Mononuclear cell (primary cell): ENCODE measurements around the gene MTCP1. TPM values are rescaled to one million over a fixed set of nuclear protein-coding genes. Genes with fewer than 3 reads are reported as not detected.

Experiments
- H3K27me3 ChIP-seq: 2 replicates; pipeline ENCODE4 v1.6.0; 2011; ENCODE audit warnings: low read length, control low read depth; ENCODE audit not compliant: insufficient read depth
- H3K4me1 ChIP-seq: 2 replicates; pipeline ENCODE4 v1.5.1; 2011; ENCODE audit warnings: mild to moderate bottlenecking, low read length, control low read depth; ENCODE audit not compliant: insufficient read depth
- H3K4me3 ChIP-seq: 2 replicates; pipeline ENCODE4 v1.5.1; 2011; ENCODE audit warnings: mild to moderate bottlenecking, low read length, moderate library complexity
- H3K9me3 ChIP-seq: 2 replicates; pipeline ENCODE4 v1.5.1; 2011; ENCODE audit warnings: low read depth, mild to moderate bottlenecking, control low read depth, low read length
- total RNA-seq: library from RNA; depleted of rRNA; stranded (reverse); fragments of >200 nt; gene quantifications from one replicate; pipeline ENCODE4 v1.2.3, GENCODE V29; 2012

The MTCP1 gene
- total RNA-seq, 1 donor: 3.9 TPM

DNA sequence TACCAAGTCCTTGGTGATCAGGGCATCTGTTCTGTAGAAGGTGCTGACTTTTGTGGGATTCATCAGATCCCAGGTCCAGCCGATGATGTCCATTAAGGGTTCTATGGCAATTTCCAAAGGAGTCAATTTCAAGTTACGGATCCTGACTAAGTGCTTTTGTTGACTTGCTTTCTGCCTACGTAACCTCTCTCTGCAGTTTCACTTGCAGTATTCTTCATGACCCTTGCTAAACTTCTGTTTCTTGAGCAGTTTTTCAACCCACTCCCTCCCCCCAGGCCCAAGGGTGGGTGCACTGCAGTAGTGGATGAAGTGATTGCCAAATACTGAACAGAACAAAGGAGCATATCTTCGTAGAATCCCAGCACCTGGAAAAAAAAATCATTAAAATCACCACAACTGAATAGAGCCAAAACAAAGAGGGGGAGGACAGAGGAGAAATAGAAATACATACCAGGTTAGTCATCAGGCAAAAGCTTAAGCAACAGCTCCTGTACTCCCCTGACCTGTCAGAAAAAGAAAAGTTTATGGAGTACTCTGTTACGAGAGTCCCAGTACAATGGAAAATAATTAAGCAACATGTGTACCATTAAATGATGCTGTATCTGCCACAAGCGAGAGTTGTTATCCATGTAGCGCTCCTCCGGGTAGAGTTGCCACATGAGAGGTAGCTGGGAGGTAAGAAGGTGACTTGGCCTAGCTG is 5.8 kb downstream of the MTCP1 start:
- H3K9me3 ChIP-seq: no peaks in the 10 kb centered on the region
- H3K27me3 ChIP-seq: no peaks in the 10 kb centered on the region
- peaks cover 10% of the 10 kb centered on the region for H3K4me1 ChIP-seq
- H3K4me3 ChIP-seq: no peak overlapping the region

DNA sequence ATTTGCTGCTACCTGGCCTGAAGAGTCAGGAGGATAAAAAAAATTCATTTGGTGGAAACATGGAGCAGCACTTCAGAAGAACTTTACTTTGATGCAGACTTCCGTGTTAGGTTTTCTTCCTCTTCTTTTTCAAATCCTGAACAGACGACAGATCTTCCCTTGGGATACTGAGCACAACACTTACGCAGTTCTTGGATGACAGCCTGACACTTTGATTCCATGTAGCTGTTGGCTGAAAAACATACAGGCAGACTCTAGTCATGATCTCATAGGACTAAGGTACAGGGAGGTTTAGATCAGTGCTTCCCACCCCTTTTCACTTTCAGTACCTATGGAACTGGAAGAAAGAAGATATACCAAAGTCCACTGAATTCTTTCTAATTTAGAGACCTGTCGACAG is 9.2 kb downstream of the MTCP1 start:
- peaks cover 11% of the 10 kb centered on the region for H3K4me1 ChIP-seq
- H3K9me3 ChIP-seq: no peaks in the 10 kb centered on the region
- no peaks in the 10 kb centered on the region for H3K27me3 ChIP-seq
- no peak overlapping the region for H3K4me3 ChIP-seq

DNA sequence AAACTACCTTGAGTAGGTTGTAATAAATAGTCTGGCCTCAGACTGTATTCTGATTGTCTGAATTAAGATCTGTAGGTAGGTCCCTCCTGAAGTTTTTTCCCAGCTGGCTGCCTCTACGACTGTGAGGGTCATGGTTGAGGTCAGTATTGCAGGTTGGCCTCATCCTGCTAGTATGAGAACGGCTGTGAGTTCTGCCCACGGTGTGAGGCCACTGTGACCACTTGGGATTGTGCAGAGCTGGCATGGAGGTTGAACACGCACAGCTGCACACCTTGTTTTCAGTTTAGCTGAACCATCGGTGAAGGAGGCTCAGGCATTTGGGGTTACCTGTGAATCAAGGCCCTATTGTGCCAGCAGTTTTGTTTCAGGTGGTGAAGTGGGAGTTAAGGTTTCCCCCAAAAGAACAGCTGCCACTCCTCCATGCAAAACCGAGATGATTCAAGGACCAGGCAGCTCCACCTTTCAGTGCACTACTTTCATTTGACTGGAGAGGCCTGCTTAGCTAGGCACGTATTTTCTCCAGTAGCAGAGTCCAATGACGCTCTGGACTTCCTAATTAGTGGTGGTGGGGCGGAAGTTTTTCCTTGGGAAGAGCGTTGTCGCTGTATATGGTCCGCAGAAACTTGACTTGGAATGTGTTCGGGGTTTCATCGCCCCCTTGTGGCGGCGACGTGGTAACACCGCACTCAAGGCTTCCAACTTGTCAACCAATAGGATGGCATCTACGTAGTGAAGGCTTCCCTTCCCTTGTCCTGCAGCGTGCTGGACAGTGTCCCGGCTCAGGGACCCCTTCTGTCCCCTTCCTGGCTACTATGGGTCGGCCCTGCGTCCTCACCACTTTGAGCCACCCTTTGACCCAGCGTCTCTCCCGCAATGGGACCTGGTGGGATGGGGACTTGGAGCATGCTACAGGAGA is 13.8 kb downstream of the MTCP1 start:
- Histone ChIP-seq H3K4me1 (peaks cover 11% of the 10 kb centered on the region), H3K4me3 (no peak overlapping the region), H3K9me3 (no peaks in the 10 kb centered on the region), H3K27me3 (no peaks in the 10 kb centered on the region)

DNA sequence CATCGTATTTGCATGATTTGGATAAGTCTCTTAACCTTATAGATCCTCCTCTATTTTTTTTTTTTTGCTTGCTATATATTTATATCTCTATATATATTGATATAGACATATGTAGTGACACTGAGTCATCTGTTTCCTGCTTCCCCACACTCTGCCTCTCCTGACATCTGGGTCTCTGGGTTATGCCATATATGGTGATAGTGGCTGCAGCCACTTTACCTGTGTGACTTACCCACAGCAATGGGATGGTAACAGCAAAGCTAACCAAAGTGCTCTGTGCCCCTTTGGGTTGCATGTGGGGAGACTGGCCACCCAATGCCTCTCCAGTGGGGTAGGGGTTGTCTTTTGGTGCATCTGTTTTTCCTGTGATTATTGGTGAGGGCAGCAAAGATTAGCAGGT is 14.5 kb downstream of the MTCP1 start:
- Histone ChIP-seq H3K27me3 (no peaks in the 10 kb centered on the region), H3K9me3 (no peaks in the 10 kb centered on the region), H3K4me3 (no peak overlapping the region), H3K4me1 (peaks cover 11% of the 10 kb centered on the region)

DNA sequence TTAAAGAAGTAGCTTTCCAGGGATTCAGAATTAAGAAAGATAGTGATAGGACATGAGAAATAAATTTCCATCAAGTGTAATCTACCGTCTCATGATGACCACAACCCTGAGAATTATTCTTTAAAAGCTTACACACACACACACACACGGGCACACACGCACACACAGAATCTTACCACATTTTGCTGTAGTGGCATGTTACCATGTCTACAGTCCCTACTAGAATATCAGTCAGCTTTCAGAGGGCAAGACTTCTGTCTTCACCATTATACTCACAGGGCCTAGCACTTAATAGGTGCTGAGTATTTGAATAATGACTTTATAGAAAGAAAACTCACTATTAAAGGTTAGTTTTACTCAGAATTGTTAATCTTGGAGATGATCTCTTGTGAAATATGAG is 15.4 kb downstream of the MTCP1 start:
- no peaks in the 10 kb centered on the region for H3K9me3 ChIP-seq
- H3K27me3 ChIP-seq: no peaks in the 10 kb centered on the region
- H3K4me1 ChIP-seq: peaks cover 11% of the 10 kb centered on the region
- H3K4me3 ChIP-seq: no peak overlapping the region

DNA sequence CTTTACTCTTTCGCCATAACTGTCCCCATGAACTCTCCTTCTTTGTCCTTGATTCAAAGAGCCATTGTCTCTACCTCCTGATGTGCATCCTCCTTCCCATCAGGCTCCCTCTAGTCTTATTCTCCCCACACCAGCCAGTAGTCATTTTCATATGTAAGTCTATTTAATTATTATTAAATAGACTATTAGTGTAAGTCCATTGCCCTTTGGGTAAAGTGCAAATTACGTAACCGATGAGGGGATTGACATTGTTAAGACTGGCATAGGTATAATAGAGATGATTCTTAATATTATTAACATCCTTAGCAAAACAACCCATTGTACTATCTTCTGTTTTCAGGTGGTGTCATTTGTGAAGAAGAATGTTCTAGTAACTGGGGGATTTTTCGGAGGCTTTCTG is 16.7 kb downstream of the MTCP1 start:
- Histone ChIP-seq H3K9me3 (no peaks in the 10 kb centered on the region), H3K4me3 (no peak overlapping the region), H3K27me3 (no peaks in the 10 kb centered on the region), H3K4me1 (peaks cover 11% of the 10 kb centered on the region)

DNA sequence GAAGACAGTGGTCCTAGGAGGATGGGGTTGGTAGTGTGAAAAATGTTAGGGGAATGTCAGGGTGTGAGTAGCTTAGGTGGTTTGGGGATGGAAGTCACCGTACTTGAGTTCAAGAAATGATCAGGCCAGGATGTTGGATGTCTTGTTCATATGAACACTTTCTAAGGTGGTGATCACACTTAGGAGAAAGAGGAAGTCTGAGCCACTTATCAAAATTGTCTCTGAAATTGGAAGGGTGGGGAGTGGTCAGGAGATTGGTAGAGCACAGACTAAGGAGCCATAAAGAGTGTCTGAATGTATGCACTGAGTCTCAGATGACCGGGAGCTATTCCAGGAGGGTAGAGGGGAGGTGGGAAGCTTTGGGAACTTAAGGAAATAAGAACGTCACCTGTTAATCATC is 17.3 kb downstream of the MTCP1 start:
- Histone ChIP-seq H3K4me3 (no peak overlapping the region), H3K9me3 (no peaks in the 10 kb centered on the region), H3K4me1 (peaks cover 11% of the 10 kb centered on the region), H3K27me3 (no peaks in the 10 kb centered on the region)

DNA sequence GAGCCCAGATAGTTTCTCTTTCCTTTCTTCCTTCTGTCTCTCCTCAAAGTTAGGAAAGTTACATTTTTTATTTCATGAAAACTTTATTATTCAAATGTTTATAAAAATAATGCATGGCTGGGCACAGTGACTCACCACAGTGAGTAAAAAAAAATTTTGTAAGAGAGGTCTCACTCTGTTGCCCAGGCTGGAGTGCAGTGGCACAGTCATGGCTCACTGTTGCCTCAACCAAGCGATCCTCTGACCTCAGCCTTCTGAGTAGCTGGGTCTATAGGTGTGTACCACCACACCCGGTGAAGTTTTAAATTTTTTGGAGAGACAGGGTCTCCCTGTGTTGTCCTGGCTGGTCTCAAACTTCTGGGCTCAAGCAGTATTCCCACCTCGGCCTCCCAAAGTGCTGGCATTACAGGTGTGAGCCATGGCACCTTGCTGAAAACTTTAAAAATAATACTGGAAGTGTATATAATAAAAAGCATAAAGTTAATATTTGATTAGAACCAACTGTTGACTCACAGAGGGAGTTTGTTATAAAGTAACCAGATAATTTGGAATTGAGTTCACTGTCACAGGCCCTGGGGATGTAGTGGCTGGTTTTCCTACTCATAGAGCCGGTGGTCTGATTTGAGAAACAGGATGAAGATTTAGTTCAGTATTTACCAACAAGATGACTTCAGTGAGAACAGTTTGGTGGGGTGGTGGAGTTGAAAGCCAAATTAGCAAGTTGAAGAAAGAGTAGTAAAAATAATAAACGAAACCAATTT is 18.0 kb downstream of the MTCP1 start:
- no peak overlapping the region for H3K4me3 ChIP-seq
- H3K27me3 ChIP-seq: no peaks in the 10 kb centered on the region
- no peaks in the 10 kb centered on the region for H3K9me3 ChIP-seq
- peaks cover 11% of the 10 kb centered on the region for H3K4me1 ChIP-seq

DNA sequence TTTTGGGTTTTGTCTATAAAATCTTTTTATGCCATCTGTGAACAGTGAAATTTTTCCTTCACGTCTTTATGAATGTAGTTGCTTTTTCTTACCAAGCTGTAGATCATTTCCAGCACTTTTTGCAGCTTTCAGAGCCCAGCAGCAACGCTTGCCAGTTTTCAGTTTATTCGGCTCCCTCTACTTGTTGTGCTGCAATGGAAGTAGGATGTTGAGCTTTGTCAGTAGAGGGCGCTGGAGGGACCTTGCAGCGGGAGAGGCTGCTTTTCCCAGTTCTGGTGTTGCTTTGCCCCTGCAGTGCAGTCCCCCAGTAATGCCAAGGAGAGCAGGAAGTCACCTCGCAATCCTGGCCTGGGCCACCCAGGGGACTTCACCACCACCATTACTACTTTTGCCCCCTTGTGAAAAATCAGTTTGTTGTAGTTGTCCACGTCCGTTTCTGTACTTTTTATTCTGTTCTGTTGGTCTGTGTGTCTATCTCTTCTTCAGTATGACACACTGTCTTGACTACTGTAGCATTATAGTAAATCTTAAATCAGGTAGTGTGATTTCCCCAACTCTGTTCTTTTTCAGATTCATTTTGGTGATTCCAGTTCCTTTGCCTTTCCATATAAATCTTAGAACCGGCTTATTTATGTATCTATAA is 21.8 kb downstream of the MTCP1 start:
- H3K9me3 ChIP-seq: no peaks in the 10 kb centered on the region
- H3K4me3 ChIP-seq: no peak overlapping the region
- H3K4me1 ChIP-seq: no peaks in the 10 kb centered on the region
- H3K27me3 ChIP-seq: no peaks in the 10 kb centered on the region

DNA sequence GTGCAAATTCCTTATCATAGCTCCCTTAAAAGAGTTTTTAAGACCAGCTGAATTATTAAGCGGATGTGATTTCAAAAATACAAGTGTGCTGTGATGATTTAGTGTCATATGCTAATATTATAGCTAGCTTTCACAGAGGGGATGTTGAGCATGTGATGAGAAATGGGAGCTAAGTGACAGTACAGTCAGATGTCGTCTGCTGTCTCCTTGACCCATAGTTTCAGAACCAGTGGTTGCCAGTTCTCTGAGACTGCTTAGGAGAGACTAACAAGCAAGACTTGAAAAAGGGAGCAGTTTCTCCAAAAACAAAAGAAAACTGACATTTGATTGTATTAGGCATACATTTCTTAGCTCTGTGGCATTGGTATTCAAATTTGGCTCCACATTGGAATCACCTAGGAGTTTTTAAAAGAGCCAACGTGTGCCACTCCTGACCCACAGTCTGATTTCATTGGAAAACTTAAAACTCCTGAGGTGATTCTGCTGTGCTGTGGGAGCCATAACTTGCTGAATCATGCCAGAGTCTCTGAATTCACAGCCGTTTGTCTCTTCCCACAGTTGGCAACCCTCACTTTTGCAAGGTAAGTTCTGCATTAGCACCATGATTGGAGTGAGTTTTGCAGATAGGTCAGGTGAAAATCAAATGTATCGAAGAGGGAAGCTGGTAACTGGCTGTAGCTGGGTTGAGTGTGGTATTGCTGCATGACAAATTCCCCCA is 24.0 kb downstream of the MTCP1 start:
- no peaks in the 10 kb centered on the region for H3K4me1 ChIP-seq
- no peak overlapping the region for H3K4me3 ChIP-seq
- H3K9me3 ChIP-seq: no peaks in the 10 kb centered on the region
- H3K27me3 ChIP-seq: no peaks in the 10 kb centered on the region

DNA sequence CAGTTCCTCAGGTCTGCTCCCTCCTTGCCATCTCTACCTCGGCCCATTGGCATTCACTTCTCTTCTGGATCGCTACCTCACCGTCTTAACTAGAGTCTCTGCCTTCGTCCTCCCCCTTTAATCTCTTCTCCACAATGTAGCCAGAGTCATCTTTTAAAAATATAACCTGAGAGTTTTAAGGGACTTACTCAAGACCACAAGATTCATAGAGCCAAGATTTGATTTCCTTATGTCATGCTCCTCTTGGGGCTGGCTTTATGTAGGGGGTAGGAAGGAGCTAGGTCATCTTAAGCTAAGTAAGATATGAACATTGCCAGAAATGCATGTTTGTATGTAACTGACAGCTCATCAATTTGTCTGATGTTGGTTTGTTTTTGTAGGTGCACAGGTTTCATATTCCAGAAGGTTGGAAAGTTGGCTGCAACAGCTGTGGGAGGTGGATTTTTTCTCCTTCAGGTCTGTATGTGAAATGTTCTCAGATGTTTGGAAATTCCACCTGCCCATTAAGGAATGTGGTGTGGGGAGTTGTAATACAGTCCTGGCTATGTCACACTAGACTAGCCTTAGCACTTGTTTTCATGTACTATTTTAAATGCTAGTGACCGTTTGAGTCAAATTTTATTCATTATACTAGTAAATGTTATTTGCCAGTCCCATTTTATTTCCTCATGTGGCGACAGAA is 24.7 kb downstream of the MTCP1 start:
- Histone ChIP-seq H3K4me3 (no peak overlapping the region), H3K4me1 (no peaks in the 10 kb centered on the region), H3K27me3 (no peaks in the 10 kb centered on the region), H3K9me3 (no peaks in the 10 kb centered on the region)

DNA sequence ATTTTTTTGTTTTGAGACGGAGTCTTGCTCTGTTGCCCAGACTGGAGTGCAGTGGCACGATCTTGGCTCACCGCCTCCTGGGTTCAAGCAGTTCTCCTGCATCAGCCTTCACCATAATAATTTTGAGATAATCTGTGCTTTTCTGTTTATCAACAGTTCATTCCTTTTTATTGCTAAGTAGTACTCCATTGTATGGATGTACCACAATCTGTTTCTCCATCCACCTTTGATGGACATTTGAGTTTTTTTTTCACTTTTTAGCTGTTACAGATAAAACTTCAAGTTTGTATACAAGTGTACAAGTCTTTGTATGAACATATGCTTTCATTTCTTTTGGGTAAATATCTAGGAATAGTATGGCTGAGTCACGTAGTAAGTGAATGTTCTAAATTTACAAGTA is 35.2 kb downstream of the MTCP1 start:
- Histone ChIP-seq H3K4me1 (no peaks in the 10 kb centered on the region), H3K9me3 (no peaks in the 10 kb centered on the region), H3K27me3 (no peaks in the 10 kb centered on the region), H3K4me3 (no peak overlapping the region)

DNA sequence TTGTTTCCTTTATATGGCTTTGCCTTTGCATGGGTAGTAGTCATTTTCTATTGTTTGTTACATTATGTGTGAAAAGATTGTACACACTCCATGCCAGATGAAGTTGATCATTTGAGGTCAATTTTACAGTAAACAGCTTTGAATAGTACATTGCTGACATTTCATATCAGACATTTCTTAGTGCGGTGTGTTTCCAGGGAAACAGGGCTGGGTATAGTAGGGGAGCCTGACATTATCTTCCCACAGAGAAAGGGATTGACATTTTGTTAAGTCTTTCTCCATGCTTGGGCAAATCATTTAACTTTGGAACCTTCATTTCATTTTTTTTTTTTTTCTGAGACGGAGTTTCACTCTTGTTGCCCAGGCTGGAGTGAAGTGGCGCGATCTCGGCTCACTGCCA is 39.3 kb downstream of the MTCP1 start:
- peaks cover 8% of the 10 kb centered on the region for H3K4me1 ChIP-seq
- H3K27me3 ChIP-seq: no peaks in the 10 kb centered on the region
- no peak overlapping the region for H3K4me3 ChIP-seq
- H3K9me3 ChIP-seq: no peaks in the 10 kb centered on the region

DNA sequence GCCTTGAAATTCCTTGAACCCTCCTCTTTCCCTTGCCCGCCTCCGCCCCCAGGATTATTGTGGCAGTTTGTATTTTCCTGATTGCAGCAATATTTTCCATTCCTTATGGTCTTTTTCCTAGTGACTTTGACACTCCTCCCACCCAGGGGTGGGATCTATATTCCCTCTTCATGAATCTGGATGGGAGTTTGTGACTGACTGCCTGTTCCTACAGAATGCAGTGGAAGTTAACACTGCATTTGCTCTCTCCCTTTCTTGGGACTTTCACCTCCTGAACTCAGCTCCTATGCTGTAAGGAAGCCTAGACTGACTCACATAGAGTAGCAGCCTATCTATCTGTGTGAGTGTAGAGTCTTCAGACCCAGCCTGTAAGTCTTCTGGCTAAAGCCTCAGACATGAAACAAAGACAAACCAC is 42.1 kb downstream of the MTCP1 start:
- Histone ChIP-seq H3K9me3 (no peaks in the 10 kb centered on the region), H3K27me3 (no peaks in the 10 kb centered on the region), H3K4me3 (no peak overlapping the region), H3K4me1 (peaks cover 8% of the 10 kb centered on the region)
